ENCODE data around the gene C8A. TPM values are rescaled to one million over a fixed set of nuclear protein-coding genes. Genes with fewer than 3 reads are reported as not detected.

The C8A gene
- total RNA-seq, 1 experiment from 2014 or later, result not detected

DNA sequence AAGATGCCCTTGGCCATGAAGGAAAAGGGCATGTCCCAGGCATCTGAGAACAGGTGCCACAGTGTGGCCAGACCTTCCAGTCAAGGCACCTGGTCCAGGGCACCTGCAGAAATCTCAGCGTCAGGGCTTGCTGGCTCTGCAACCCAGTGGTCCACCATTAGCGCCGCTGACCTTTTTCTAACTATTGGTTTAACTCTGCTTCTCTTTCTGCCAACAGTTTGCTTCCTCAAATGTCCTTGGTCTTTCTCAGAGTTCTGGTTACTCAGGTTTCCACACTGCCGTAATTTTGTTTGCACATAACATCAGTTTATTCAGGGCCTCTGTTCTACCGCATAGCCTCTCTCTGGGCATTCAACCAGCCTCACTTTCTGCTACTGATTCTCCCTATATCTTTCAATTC is 18.9 kb upstream of the C8A start:
- in situ Hi-C loops (cut with HindIII; ENCODE audit: low sequenced_read_pairs), result no loop called here
- DNase-seq (ENCODE audit: low spot score), result no peak

GRCh38 chr1:56836359-56836758 is 18.2 kb upstream of the C8A start:
- no peak for DNase-seq (ENCODE audit: low spot score)
- in situ Hi-C loops (cut with HindIII; ENCODE audit: low sequenced_read_pairs), result no loop called here

GRCh38 chr1:56837244-56837939 is 17.2 kb upstream of the C8A start:
- DNase-seq (ENCODE audit: low spot score), result no peak
- in situ Hi-C loops (cut with HindIII; ENCODE audit: low sequenced_read_pairs), result no loop called here

GRCh38 chr1:56838759-56839158 is 15.8 kb upstream of the C8A start:
- in situ Hi-C loops (cut with HindIII; ENCODE audit: low sequenced_read_pairs), result no loop called here
- no peak for DNase-seq (ENCODE audit: low spot score)

DNA sequence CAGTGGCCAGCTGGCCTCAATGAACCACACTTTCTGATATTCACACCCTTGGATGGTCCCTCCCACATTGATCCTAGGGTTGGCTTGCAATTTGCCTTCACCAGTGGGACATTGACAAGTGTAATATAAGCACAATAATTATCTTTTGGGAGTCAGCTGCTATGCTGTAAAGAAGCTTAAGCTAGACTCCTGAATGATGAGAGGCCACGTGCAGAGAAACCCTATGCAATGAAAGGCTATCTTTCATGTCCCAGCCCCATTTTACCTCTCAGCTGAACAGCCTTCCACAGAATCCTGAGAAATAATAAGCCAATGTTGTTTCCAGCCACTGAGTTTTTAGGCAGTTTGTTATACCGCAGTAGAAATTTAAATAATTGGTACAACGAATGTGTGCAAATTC is 11.1 kb upstream of the C8A start:
- DNase-seq (ENCODE audit: low spot score), result no peak
- in situ Hi-C loops (cut with HindIII; ENCODE audit: low sequenced_read_pairs), result no loop called here

DNA sequence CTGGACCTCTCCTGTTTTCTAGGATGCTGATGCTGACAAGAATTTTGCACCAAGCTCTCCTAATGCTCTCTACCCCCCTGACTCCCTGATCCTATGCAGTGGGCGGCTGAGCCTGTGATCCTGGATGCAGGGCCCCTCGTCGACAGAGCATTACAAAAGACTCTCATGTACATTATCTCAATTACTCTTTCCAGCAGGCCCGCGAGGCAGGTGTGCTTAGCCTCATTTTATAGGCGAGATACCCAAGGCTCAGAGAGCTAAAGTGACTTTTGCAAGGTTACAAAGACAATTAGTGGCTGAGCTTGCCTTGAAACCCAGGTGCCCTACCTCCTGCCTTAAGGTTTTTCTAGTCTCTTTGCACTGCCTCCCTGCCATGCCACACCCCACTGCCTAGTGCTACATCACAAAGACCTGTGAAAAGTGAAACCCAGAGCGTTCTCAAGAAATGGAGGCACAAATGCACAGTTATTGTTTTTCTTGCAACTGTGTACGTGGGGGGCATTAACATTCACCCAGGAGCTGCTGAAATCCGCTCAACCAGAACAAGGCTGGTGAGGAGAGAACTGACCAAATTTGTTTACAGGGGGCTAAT is 10.0 kb upstream of the C8A start:
- in situ Hi-C loops (cut with HindIII; ENCODE audit: low sequenced_read_pairs), result no loop called here
- DNase-seq (ENCODE audit: low spot score), result no peak

GRCh38 chr1:56845343-56845742 is 9.3 kb upstream of the C8A start:
- in situ Hi-C loops (cut with HindIII; ENCODE audit: low sequenced_read_pairs), result no loop called here

GRCh38 chr1:56849750-56850149 is 4.8 kb upstream of the C8A start:
- in situ Hi-C loops (cut with HindIII; ENCODE audit: low sequenced_read_pairs), result no loop called here

More at GRCh38 chr1:56845343-56845742, 9.3 kb upstream of the C8A start:
- DNase-seq (ENCODE audit: low spot score), result no peak

DNA sequence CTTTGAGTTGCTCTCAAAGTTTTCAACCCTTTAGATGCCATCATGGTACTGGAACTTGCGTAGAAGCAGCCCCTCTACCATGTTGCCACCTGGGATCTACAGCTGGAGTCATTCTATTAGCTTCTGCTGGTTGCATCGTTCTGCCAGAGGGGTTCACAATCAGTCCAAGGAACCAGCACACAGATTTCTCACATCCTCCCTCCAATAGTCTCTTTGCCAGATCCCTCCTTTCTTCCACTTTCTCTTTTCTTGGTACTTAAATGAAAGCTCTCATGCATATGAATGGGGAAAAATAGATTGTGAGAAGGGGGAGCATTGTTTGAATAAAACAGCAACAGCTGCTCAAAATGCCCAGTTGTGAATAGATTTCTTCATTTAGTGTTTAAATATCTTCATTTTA is 4.2 kb upstream of the C8A start:
- in situ Hi-C loops (cut with HindIII; ENCODE audit: low sequenced_read_pairs), result no loop called here
- no peak for DNase-seq (ENCODE audit: low spot score)

More at GRCh38 chr1:56849750-56850149, 4.8 kb upstream of the C8A start:
- no peak for DNase-seq (ENCODE audit: low spot score)

DNA sequence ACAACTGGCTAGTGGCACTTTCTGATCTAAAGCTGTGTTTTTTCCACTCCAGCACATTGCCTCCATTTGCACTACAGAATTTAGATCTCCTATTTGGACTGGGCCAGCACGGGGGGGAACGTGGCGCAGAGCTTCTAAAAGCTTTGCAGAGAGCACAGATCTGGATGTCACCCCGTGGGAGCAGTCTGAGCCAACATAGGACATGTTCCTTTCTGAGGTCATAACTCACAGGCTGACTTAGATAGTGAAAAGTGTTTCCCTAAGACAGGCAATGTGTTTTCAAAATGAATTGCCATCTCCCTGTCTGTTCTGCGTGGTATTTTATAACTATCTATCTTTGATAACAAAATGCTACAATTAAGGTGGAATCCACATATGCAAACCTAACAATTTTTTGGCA is 3.7 kb upstream of the C8A start:
- in situ Hi-C loops (cut with HindIII; ENCODE audit: low sequenced_read_pairs), result no loop called here
- no peak for DNase-seq (ENCODE audit: low spot score)

DNA sequence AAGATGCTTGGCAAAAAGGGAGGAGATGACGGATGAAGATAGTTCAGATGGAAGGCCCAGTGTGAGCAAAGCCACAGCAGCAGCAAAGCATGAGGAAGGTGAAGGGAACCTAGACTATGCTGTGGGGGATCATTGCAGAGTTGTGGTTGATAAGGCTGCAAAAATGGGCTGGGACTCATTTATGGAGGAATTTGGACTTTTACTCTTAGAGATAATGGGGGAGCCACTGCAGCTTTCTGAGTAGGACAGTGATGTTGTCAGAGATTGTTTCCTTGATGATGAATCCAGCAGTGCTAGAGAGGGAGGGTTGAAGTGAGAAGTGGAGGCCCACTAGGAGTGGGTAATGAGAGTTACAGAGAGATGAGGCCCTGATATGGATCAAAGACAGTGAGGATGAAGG is 2.1 kb upstream of the C8A start:
- no peak for DNase-seq (ENCODE audit: low spot score)
- in situ Hi-C loops (cut with HindIII; ENCODE audit: low sequenced_read_pairs), result no loop called here

DNA sequence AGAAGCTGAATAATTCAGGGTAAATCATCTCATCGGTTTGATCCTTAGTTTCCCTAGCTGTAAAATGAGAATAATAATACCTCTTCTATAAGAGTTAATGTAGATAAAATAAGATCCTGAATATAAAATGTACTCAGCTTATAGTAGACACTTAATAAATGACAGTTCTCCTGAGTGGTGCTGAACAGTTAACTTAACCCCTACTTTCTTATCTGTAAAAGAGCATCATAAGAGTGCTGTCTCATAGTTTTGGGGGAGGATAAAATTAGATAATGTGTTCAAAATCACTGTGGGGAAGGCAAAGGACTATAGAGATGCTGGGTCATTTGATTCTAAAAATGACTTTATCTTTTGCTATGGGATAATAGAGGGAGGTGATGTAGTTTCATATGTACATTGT is 593 bp downstream of the C8A start:
- DNase-seq (ENCODE audit: low spot score), result no peak
- in situ Hi-C loops (cut with HindIII; ENCODE audit: low sequenced_read_pairs), result no loop called here

DNA sequence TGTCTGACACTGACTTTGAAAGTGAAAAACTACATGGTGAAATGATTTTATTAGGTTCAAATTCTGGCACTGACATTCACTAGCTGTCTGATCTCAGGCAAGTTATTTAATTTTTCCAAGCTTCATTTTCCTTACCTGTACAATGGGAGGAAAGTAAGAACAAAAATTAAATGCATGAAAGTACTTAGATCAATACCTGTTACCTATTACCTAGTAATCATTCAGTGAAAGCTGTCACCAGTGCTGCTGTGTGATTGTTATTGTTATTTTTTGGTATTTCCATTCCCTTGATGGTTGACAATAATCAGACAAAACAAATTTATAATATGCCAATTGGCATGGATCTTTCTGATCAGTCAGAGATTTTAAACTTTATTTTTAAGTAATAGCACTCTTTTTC is 1.6 kb downstream of the C8A start:
- in situ Hi-C loops (cut with HindIII; ENCODE audit: low sequenced_read_pairs), result no loop called here

GRCh38 chr1:56859287-56859686 is 4.7 kb downstream of the C8A start:
- in situ Hi-C loops (cut with HindIII; ENCODE audit: low sequenced_read_pairs), result no loop called here
- DNase-seq (ENCODE audit: low spot score), result no peak

More for the DNA sequence above, 1.6 kb downstream of the C8A start:
- DNase-seq (ENCODE audit: low spot score), result no peak

GRCh38 chr1:56863265-56863992 is 8.8 kb downstream of the C8A start:
- no peak for DNase-seq (ENCODE audit: low spot score)
- in situ Hi-C loops (cut with HindIII; ENCODE audit: low sequenced_read_pairs), result no loop called here

DNA sequence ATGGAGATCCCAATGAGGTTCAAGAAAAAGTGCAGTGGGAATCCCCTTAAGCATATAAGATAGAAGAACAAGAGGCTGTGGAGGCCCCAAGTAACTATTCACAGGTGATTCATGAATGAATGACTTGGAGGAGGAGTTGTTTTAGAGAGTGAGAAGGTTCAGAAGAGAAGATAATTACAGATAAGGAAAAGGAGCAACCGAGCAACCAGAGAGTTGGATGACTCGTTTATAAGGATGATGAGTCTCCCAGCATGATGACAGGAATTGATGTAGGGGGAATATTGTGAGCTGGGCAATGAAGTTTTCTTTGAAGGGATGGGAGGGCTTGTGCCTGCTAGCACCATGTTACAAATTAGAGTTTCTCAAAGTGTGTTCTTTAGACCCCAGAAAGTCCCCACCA is 9.8 kb downstream of the C8A start:
- no peak for DNase-seq (ENCODE audit: low spot score)
- in situ Hi-C loops (cut with HindIII; ENCODE audit: low sequenced_read_pairs), result no loop called here

DNA sequence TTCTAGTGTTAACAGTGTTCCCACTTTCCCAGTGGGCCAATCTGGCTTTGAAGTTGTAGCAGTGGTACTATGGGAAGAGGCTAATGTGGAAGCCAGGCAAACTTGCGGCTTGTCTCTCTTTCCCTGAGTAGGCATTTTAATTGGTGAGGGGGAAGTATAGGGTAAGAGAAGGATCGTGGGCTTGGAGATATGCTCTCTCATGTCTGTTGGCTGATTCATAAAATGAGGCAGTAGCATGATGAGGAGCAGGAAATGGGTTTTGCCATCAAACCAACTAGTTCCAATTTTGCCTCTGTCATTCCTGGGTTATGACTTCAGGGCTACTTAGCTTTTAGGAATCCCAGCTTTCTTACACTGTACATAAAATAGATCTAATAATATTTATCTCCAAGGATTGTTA is 12.1 kb downstream of the C8A start:
- DNase-seq (ENCODE audit: low spot score), result no peak
- in situ Hi-C loops (cut with HindIII; ENCODE audit: low sequenced_read_pairs), result no loop called here

DNA sequence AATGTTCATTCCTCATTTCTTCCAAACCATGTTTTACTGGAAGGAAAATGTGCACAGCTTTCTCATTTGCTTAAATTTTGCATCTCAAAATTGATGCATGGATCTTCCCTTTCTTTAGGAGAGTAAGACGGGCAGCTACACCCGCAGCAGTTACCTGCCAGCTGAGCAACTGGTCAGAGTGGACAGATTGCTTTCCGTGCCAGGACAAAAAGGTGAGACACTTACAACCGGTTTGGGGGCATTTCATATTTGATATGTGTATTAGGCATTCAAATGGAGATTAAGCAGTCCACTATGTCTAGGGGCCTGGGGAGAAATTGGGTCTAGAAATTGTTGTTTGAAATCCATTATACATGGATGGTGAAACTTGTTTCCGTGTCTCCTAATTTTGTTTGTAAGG is 12.9 kb downstream of the C8A start:
- in situ Hi-C loops (cut with HindIII; ENCODE audit: low sequenced_read_pairs), result no loop called here
- no peak for DNase-seq (ENCODE audit: low spot score)

GRCh38 chr1:56868761-56869160 is 14.2 kb downstream of the C8A start:
- in situ Hi-C loops (cut with HindIII; ENCODE audit: low sequenced_read_pairs), result no loop called here
- DNase-seq (ENCODE audit: low spot score), result no peak

- in situ Hi-C loops (cut with HindIII; ENCODE audit: low sequenced_read_pairs), result no loop called here
- no peak for DNase-seq (ENCODE audit: low spot score)
Observed at GRCh38 chr1:56872597-56872996, 18.0 kb downstream of the C8A start.

DNA sequence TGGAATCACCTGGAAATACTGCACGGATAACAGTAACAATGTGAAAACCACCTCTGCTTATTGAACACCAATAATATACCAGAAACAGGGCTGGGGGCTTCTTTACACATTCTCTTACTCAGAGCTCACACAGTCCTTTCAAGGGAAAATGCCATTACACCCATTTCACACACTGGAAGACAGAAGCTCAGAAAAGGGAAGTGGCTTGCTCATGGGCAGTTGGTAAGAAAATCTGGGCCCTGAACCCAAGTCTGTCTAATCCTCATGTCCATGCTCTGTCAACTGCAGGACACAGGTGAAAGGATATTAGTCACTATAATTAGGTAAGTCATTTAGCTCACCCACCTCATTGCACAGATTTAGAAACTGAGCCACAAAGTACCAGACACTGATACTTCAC is 18.6 kb downstream of the C8A start:
- in situ Hi-C loops (cut with HindIII; ENCODE audit: low sequenced_read_pairs), result no loop called here
- no peak for DNase-seq (ENCODE audit: low spot score)
